Natural killer cell (primary cell): ENCODE data around the gene ACTR3C. TPM values are rescaled to one million over a fixed set of nuclear protein-coding genes. Genes with fewer than 3 reads are reported as not detected.

Experiments used
- ATAC-seq, 3 donors: fragments of 150-1000 bp in 2 of 3; fragments of 200-7000 bp in 1 of 3; cut with Tn5 transposase; 1 replicate in 1 of 3; 2 replicates in 2 of 3; pipeline ENCODE4 v1.10.0; 2021; ENCODE audit warnings: mild to moderate bottlenecking in 2 of 3, moderate library complexity in 2 of 3
- DNase-seq, 2 donors: peaks; one replicate each; pipeline versions ENCODE4 v3.0.0 to v3.0.0-alpha.2; 2013 to 2021; ENCODE audit warnings: mixed read lengths in 1 of 2
- H3K27ac ChIP-seq: one replicate; pipeline ENCODE4 v1.5.1; 2013; ENCODE audit warnings: mild to moderate bottlenecking, low read length
- H3K27me3 ChIP-seq: one replicate; pipeline ENCODE4 v1.6.1; 2013; ENCODE audit warnings: low read length; ENCODE audit not compliant: control insufficient read depth, insufficient read depth
- H3K36me3 ChIP-seq: one replicate; pipeline ENCODE4 v1.6.1; 2013; ENCODE audit warnings: low read length; ENCODE audit not compliant: control insufficient read depth, insufficient read depth
- H3K4me1 ChIP-seq: one replicate; pipeline ENCODE4 v1.6.1; 2013; ENCODE audit warnings: low read length; ENCODE audit not compliant: control insufficient read depth, insufficient read depth
- H3K4me3 ChIP-seq: one replicate; pipeline ENCODE4 v1.5.1; 2013; ENCODE audit warnings: low read length
- H3K9me3 ChIP-seq: one replicate; pipeline ENCODE4 v1.6.1; 2013; ENCODE audit warnings: low read length; ENCODE audit not compliant: control insufficient read depth, insufficient read depth
- H3K27ac Mint-ChIP-seq, 2 donors: one replicate each; pipeline ENCODE4 v1.8.0; 2022; ENCODE audit warnings: mild to moderate bottlenecking in 2 of 2, mixed read lengths in 2 of 2, moderate library complexity in 1 of 2
- H3K27me3 Mint-ChIP-seq, 2 donors: one replicate each; pipeline ENCODE4 v1.8.0; 2022; ENCODE audit warnings: low read depth in 2 of 2, mixed read lengths in 2 of 2
- H3K36me3 Mint-ChIP-seq: one replicate; pipeline ENCODE4 v1.8.0; 2022; ENCODE audit warnings: mixed read lengths
- H3K4me1 Mint-ChIP-seq, 2 donors: one replicate each; pipeline ENCODE4 v1.8.0; 2022; ENCODE audit warnings: mixed read lengths in 2 of 2
- H3K4me3 Mint-ChIP-seq: one replicate; pipeline ENCODE4 v1.8.0; 2022; ENCODE audit warnings: mild to moderate bottlenecking, moderate library complexity, mixed read lengths
- H3K9me3 Mint-ChIP-seq, 2 donors: one replicate each; pipeline ENCODE4 v1.8.0; 2022; ENCODE audit warnings: mixed read lengths in 2 of 2
- CTCF ChIP-seq: fragments of 200-600 bp; IDR thresholded peaks from one replicate; pipeline ENCODE4 v1.8.0; 2022; ENCODE audit warnings: antibody characterized with exemption
- WGBS: methylation state at CpG from one replicate; pipeline ENCODE4 v1.1.7; 2013; ENCODE audit warnings: missing lambda C conversion rate; ENCODE audit not compliant: insufficient coverage; 5-methylcytosine and 5-hydroxymethylcytosine counted together
- intact Hi-C: fragments of 100-400 bp; cut with micrococcal nuclease; formaldehyde crosslinking; loops from one replicate; pipeline ENCODE4 v1.14.2; 2022
- total RNA-seq, 4 donors: library from RNA; stranded (reverse); fragments of 120-200 nt in 1 of 4; gene quantifications; one replicate each; pipeline versions ENCODE4 v1.2.3 to v1.2.4, GENCODE V29; 2013 to 2022

The ACTR3C gene
- total RNA-seq, 3 donors from 2014 or later (not counting 1 experiment from before 2014, with no cell fraction given) = 5.1 to 8.3 (median 7.2) TPM

GRCh38 chr7:150368884-150369747 is 45.8 kb upstream of the ACTR3C start:
- Histone ChIP-seq H3K4me1 (peaks cover 44% of the 10 kb centered on the region), H3K36me3 (peaks cover 20% of the 10 kb centered on the region), H3K9me3 (no peaks in the 10 kb centered on the region), H3K27me3 (no peaks in the 10 kb centered on the region), H3K27ac (peak overlapping the region; percentile 87), H3K4me3 (peak overlapping the region; percentile 99)
- Mint-ChIP-seq H3K9me3 (no peaks in the 10 kb centered on the region), H3K36me3 (no peaks in the 10 kb centered on the region), H3K4me3 (peak overlapping the region; percentile 96), H3K4me1 (peaks cover 13 to 41% of the 10 kb centered on the region in 2 donors), H3K27ac (peak overlapping the region; percentile 74 to 85), H3K27me3 (no peaks in the 10 kb centered on the region)
- intact Hi-C loops = loop anchor here (1.0 to 2.0 kb wide), 2 partner anchors 10 to 36 kb away; partner anchors contain the start of gene ZNF775
- peak; percentile 56 to 62 (median 58) for ATAC-seq
- TF ChIP-seq CTCF = no peak
- DNase-seq = peak; percentile 30 to 84
- WGBS = under 1% methylated on average over 57 of the region's 58 CpGs

- H3K4me3 ChIP-seq = peak within 1 kb of the TSS; percentile 99
- no peaks in the 10 kb centered on the region for H3K9me3 Mint-ChIP-seq
- H3K4me1 Mint-ChIP-seq = peaks cover 13 to 35% of the 10 kb centered on the region in 2 donors
- WGBS = under 1% methylated on average over 85 of the region's 85 CpGs
- H3K27ac ChIP-seq = peak within 1 kb of the TSS; percentile 87
- H3K4me1 ChIP-seq = peaks cover 47% of the 10 kb centered on the region
- ATAC-seq (peak; percentile 72 to 81 (median 76)), DNase-seq (peak; percentile 77 to 85)
- no peak for TF ChIP-seq CTCF
- H3K36me3 ChIP-seq = peaks cover 15% of the 10 kb centered on the region
- no peaks in the 10 kb centered on the region for H3K27me3 ChIP-seq
- H3K27ac Mint-ChIP-seq = peak within 1 kb of the TSS; percentile 80 to 85
- H3K36me3 Mint-ChIP-seq = no peaks in the 10 kb centered on the region
- no peaks in the 10 kb centered on the region for H3K27me3 Mint-ChIP-seq
- H3K9me3 ChIP-seq = no peaks in the 10 kb centered on the region
- intact Hi-C loops = loop anchor here (2.0 kb wide), 1 partner anchor 37 kb away; a partner anchor contains a TSS
- H3K4me3 Mint-ChIP-seq = peak within 1 kb of the TSS; percentile 96
Observed at GRCh38 chr7:150368096-150368883, 44.9 kb upstream of the ACTR3C start, which contains the start of gene REPIN1. REPIN1 (plus strand) TSS chr7:150368822; CDS start chr7:150369712, 890 bp downstream.

GRCh38 chr7:150367677-150368095 is 44.3 kb upstream of the ACTR3C start:
- H3K36me3 ChIP-seq = peaks cover 9% of the 10 kb centered on the region
- Mint-ChIP-seq H3K4me3 (peak overlapping the region; percentile 88), H3K9me3 (no peaks in the 10 kb centered on the region), H3K36me3 (no peaks in the 10 kb centered on the region), H3K4me1 (peaks cover 13 to 29% of the 10 kb centered on the region in 2 donors), H3K27me3 (no peaks in the 10 kb centered on the region), H3K27ac (peak overlapping the region; percentile 80 to 85)
- H3K4me1 ChIP-seq = peaks cover 43% of the 10 kb centered on the region
- no peaks in the 10 kb centered on the region for H3K9me3 ChIP-seq
- no peaks in the 10 kb centered on the region for H3K27me3 ChIP-seq
- no peak for DNase-seq
- no peak for TF ChIP-seq CTCF
- ATAC-seq = no peak
- WGBS = 20% methylated on average over 4 of the region's 8 CpGs
- intact Hi-C loops = loop anchor here (2.0 kb wide), 1 partner anchor 37 kb away; a partner anchor contains a TSS
- H3K4me3 ChIP-seq = peak overlapping the region; percentile 27
- H3K27ac ChIP-seq = peak overlapping the region; percentile 87
